ENCODE results near the gene COL4A1. TPM values are rescaled to one million over a fixed set of nuclear protein-coding genes. Genes with fewer than 3 reads are reported as not detected.

COL4A1 gene
- total and polyA plus RNA-seq, 4 donors, result 162 to 377 (median 214) TPM

GRCh38 chr13:110305001-110305400 is 2.0 kb downstream of the COL4A1 start:
- H3K9me3 ChIP-seq (ENCODE audit: control insufficient read depth, insufficient read depth, low read length), result no peaks in the 10 kb centered on the region
- no peak for DNase-seq (ENCODE audit: low read depth in 4 of 6, low spot score in 6 of 6)
- peaks cover 34% of the 10 kb centered on the region for H3K27me3 ChIP-seq (ENCODE audit: control insufficient read depth, insufficient read depth, low read length)
- H3K4me3 ChIP-seq (ENCODE audit: low read depth, low read length), result peak overlapping the region; percentile 61
- H3K36me3 ChIP-seq (ENCODE audit: control insufficient read depth, insufficient read depth, low read length), result no peaks in the 10 kb centered on the region
- WGBS (ENCODE audit: insufficient coverage), result 74% methylated on average over 3 of the region's 4 CpGs
- H3K27ac ChIP-seq (ENCODE audit: low read depth, low read length), result no peak overlapping the region
- peaks cover 37% of the 10 kb centered on the region for H3K4me1 ChIP-seq (ENCODE audit: control insufficient read depth, insufficient read depth, low read length)

GRCh38 chr13:110304256-110304655 is 2.7 kb downstream of the COL4A1 start:
- WGBS (ENCODE audit: insufficient coverage), result no CpG with 5 or more reads among the region's 4 CpGs
- no peaks in the 10 kb centered on the region for H3K36me3 ChIP-seq (ENCODE audit: control insufficient read depth, insufficient read depth, low read length)
- peak overlapping the region; percentile 61 for H3K4me3 ChIP-seq (ENCODE audit: low read depth, low read length)
- no peaks in the 10 kb centered on the region for H3K9me3 ChIP-seq (ENCODE audit: control insufficient read depth, insufficient read depth, low read length)
- H3K27ac ChIP-seq (ENCODE audit: low read depth, low read length), result no peak overlapping the region
- DNase-seq (ENCODE audit: low read depth in 4 of 6, low spot score in 6 of 6), result no peak
- H3K4me1 ChIP-seq (ENCODE audit: control insufficient read depth, insufficient read depth, low read length), result peaks cover 30% of the 10 kb centered on the region
- H3K27me3 ChIP-seq (ENCODE audit: control insufficient read depth, insufficient read depth, low read length), result peaks cover 28% of the 10 kb centered on the region

- H3K4me3 ChIP-seq (ENCODE audit: low read depth, low read length), result no peak overlapping the region
- H3K27me3 ChIP-seq (ENCODE audit: control insufficient read depth, insufficient read depth, low read length), result peaks cover 24% of the 10 kb centered on the region
- WGBS (ENCODE audit: insufficient coverage), result 90% methylated on average over 2 of the region's 7 CpGs
- no peak overlapping the region for H3K27ac ChIP-seq (ENCODE audit: low read depth, low read length)
- H3K9me3 ChIP-seq (ENCODE audit: control insufficient read depth, insufficient read depth, low read length), result no peaks in the 10 kb centered on the region
- no peaks in the 10 kb centered on the region for H3K36me3 ChIP-seq (ENCODE audit: control insufficient read depth, insufficient read depth, low read length)
- peaks cover 29% of the 10 kb centered on the region for H3K4me1 ChIP-seq (ENCODE audit: control insufficient read depth, insufficient read depth, low read length)
- DNase-seq (ENCODE audit: low read depth in 4 of 6, low spot score in 6 of 6), result no peak
These were observed 3.3 kb downstream of the COL4A1 start for GRCh38 chr13:110303644-110304043.

GRCh38 chr13:110302997-110303396 is 4.0 kb downstream of the COL4A1 start:
- Histone ChIP-seq H3K4me3 (ENCODE audit: low read depth, low read length) (no peak overlapping the region), H3K4me1 (ENCODE audit: control insufficient read depth, insufficient read depth, low read length) (peaks cover 25% of the 10 kb centered on the region), H3K27me3 (ENCODE audit: control insufficient read depth, insufficient read depth, low read length) (peaks cover 17% of the 10 kb centered on the region), H3K36me3 (ENCODE audit: control insufficient read depth, insufficient read depth, low read length) (no peaks in the 10 kb centered on the region), H3K9me3 (ENCODE audit: control insufficient read depth, insufficient read depth, low read length) (no peaks in the 10 kb centered on the region), H3K27ac (ENCODE audit: low read depth, low read length) (no peak overlapping the region)
- 66% methylated on average over 2 of the region's 2 CpGs for WGBS (ENCODE audit: insufficient coverage)
- no peak for DNase-seq (ENCODE audit: low read depth in 4 of 6, low spot score in 6 of 6)

- Histone ChIP-seq H3K4me1 (ENCODE audit: control insufficient read depth, insufficient read depth, low read length) (peaks cover 22% of the 10 kb centered on the region), H3K36me3 (ENCODE audit: control insufficient read depth, insufficient read depth, low read length) (no peaks in the 10 kb centered on the region), H3K27ac (ENCODE audit: low read depth, low read length) (no peak overlapping the region), H3K27me3 (ENCODE audit: control insufficient read depth, insufficient read depth, low read length) (peaks cover 12% of the 10 kb centered on the region), H3K9me3 (ENCODE audit: control insufficient read depth, insufficient read depth, low read length) (no peaks in the 10 kb centered on the region), H3K4me3 (ENCODE audit: low read depth, low read length) (no peak overlapping the region)
- 84% methylated on average over 16 of the region's 21 CpGs for WGBS (ENCODE audit: insufficient coverage)
- DNase-seq (ENCODE audit: low read depth in 4 of 6, low spot score in 6 of 6), result no peak
These were observed 5.1 kb downstream of the COL4A1 start for GRCh38 chr13:110301606-110302553.

GRCh38 chr13:110301083-110301482 is 5.9 kb downstream of the COL4A1 start:
- Histone ChIP-seq H3K9me3 (ENCODE audit: control insufficient read depth, insufficient read depth, low read length) (no peaks in the 10 kb centered on the region), H3K36me3 (ENCODE audit: control insufficient read depth, insufficient read depth, low read length) (no peaks in the 10 kb centered on the region), H3K27me3 (ENCODE audit: control insufficient read depth, insufficient read depth, low read length) (peaks cover 6% of the 10 kb centered on the region), H3K27ac (ENCODE audit: low read depth, low read length) (no peak overlapping the region), H3K4me3 (ENCODE audit: low read depth, low read length) (no peak overlapping the region), H3K4me1 (ENCODE audit: control insufficient read depth, insufficient read depth, low read length) (peaks cover 18% of the 10 kb centered on the region)
- DNase-seq (ENCODE audit: low read depth in 4 of 6, low spot score in 6 of 6), result no peak
- WGBS (ENCODE audit: insufficient coverage), result 20% methylated on average over 1 of the region's 5 CpGs

GRCh38 chr13:110300090-110300815 is 6.7 kb downstream of the COL4A1 start:
- no CpG with 5 or more reads among the region's 3 CpGs for WGBS (ENCODE audit: insufficient coverage)

GRCh38 chr13:110299283-110299840 is 7.6 kb downstream of the COL4A1 start:
- peaks cover 18% of the 10 kb centered on the region for H3K4me1 ChIP-seq (ENCODE audit: control insufficient read depth, insufficient read depth, low read length)
- no peaks in the 10 kb centered on the region for H3K9me3 ChIP-seq (ENCODE audit: control insufficient read depth, insufficient read depth, low read length)
- no peak overlapping the region for H3K4me3 ChIP-seq (ENCODE audit: low read depth, low read length)
- H3K36me3 ChIP-seq (ENCODE audit: control insufficient read depth, insufficient read depth, low read length), result no peaks in the 10 kb centered on the region
- peak overlapping the region; percentile 65 for H3K27ac ChIP-seq (ENCODE audit: low read depth, low read length)
- peaks cover 2% of the 10 kb centered on the region for H3K27me3 ChIP-seq (ENCODE audit: control insufficient read depth, insufficient read depth, low read length)
- 53% methylated on average over 8 of the region's 10 CpGs for WGBS (ENCODE audit: insufficient coverage)
- no peak for DNase-seq (ENCODE audit: low read depth in 4 of 6, low spot score in 6 of 6)

More at GRCh38 chr13:110300090-110300815, 6.7 kb downstream of the COL4A1 start:
- H3K4me3 ChIP-seq (ENCODE audit: low read depth, low read length), result no peak overlapping the region
- no peak for DNase-seq (ENCODE audit: low read depth in 4 of 6, low spot score in 6 of 6)
- peak overlapping the region; percentile 18 for H3K27ac ChIP-seq (ENCODE audit: low read depth, low read length)
- peaks cover 18% of the 10 kb centered on the region for H3K4me1 ChIP-seq (ENCODE audit: control insufficient read depth, insufficient read depth, low read length)
- peaks cover 6% of the 10 kb centered on the region for H3K27me3 ChIP-seq (ENCODE audit: control insufficient read depth, insufficient read depth, low read length)
- H3K36me3 ChIP-seq (ENCODE audit: control insufficient read depth, insufficient read depth, low read length), result no peaks in the 10 kb centered on the region
- no peaks in the 10 kb centered on the region for H3K9me3 ChIP-seq (ENCODE audit: control insufficient read depth, insufficient read depth, low read length)

- Histone ChIP-seq H3K4me1 (ENCODE audit: control insufficient read depth, insufficient read depth, low read length) (peaks cover 18% of the 10 kb centered on the region), H3K4me3 (ENCODE audit: low read depth, low read length) (no peak overlapping the region), H3K9me3 (ENCODE audit: control insufficient read depth, insufficient read depth, low read length) (no peaks in the 10 kb centered on the region), H3K36me3 (ENCODE audit: control insufficient read depth, insufficient read depth, low read length) (no peaks in the 10 kb centered on the region), H3K27ac (ENCODE audit: low read depth, low read length) (peak overlapping the region; percentile 65), H3K27me3 (ENCODE audit: control insufficient read depth, insufficient read depth, low read length) (peaks cover 2% of the 10 kb centered on the region)
- WGBS (ENCODE audit: insufficient coverage), result 47% methylated on average over 27 of the region's 33 CpGs
- peak in 1 of 6 donors; percentile 32 for DNase-seq (ENCODE audit: low read depth in 4 of 6, low spot score in 6 of 6)
These were observed 8.3 kb downstream of the COL4A1 start for GRCh38 chr13:110298505-110299282.
